Left lobe of liver (tissue), 2 donors: ENCODE results near the gene EFS. TPM values are rescaled to one million over a fixed set of nuclear protein-coding genes. Genes with fewer than 3 reads are reported as not detected.

Experiments used
- ATAC-seq: fragments of 200-7000 bp; cut with Tn5 transposase; one replicate; pipeline ENCODE4 v1.9.1; 2020; ENCODE audit warnings: mild to moderate bottlenecking, moderate library complexity
- DNase-seq: peaks from one replicate; pipeline ENCODE4 v3.0.0-alpha.2; 2020; ENCODE audit warnings: low spot score
- total RNA-seq: library from RNA; stranded (reverse); gene quantifications from one replicate; pipeline ENCODE4 v1.2.1, GENCODE V29; 2021
- donor health status: DM: no; HTN: no; CAD: no; lungs with moderate emphysema.
- donor health status: DM: no; HTN: yes; CAD: no.

Gene EFS, protein sequence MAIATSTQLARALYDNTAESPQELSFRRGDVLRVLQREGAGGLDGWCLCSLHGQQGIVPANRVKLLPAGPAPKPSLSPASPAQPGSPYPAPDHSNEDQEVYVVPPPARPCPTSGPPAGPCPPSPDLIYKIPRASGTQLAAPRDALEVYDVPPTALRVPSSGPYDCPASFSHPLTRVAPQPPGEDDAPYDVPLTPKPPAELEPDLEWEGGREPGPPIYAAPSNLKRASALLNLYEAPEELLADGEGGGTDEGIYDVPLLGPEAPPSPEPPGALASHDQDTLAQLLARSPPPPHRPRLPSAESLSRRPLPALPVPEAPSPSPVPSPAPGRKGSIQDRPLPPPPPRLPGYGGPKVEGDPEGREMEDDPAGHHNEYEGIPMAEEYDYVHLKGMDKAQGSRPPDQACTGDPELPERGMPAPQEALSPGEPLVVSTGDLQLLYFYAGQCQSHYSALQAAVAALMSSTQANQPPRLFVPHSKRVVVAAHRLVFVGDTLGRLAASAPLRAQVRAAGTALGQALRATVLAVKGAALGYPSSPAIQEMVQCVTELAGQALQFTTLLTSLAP
- total RNA-seq = 0.68 TPM

DNA sequence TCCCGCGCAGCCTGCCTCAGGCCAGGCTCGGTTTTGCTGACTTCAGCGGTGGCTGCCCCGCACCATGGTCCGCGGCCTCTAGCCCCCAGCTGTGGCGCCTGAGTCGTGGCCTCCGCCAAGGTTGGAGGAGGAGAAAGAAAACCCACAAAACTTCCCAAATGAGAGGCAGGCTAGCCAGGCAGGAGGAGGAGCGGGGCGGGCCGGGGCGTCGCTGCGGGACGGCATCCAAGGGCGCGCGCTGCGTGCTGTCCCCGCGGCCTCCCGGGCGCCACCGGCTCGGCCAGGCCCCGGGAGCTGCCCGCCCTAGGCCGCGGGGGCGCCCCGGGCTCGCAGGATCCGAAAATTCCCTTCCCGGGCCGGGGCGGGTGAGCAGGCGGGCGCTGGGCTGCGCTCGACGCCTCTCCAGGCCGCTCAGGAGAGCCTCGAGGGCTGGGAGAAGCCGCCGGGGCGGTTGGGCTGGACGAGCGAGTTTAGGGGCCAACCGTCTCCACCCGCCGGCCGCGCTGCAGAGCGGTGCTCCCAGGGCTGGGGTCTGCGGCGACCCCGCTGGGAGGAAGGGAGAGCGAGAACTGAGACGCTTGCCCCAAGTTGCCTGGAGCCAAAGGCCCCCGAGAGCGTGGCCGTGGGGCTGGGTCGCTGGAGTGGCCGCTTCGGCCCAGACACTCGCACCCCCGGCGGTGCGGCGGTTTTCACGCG, at the start of gene EFS:
TSS of gene EFS (minus strand) at position 137 of the 696 bp plus-strand sequence. CDS start 147 bp downstream, outside the sequence.
- DNase-seq (no peak), ATAC-seq (peak; percentile 70)

DNA sequence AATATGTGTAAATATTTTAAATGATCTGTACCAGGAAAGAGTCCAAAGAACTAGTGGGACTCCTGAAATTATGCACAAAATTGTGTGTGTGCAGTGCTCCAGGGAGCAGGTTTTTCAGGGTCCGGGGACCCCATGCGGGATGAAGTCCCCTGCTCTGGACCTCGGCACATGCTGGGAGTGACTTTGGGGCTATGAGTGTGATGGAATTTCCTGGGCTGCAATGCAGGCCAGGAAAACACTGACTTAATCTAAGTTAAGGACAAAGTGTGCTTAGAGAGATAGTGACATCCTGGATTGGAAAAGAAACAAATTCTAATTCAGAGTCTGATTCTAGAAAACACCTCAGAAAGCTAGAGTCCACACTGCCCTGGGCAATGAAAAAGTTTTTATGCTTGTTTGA, 49.3 kb upstream of the EFS start:
- no peak for DNase-seq
- ATAC-seq = peak; percentile 21

DNA sequence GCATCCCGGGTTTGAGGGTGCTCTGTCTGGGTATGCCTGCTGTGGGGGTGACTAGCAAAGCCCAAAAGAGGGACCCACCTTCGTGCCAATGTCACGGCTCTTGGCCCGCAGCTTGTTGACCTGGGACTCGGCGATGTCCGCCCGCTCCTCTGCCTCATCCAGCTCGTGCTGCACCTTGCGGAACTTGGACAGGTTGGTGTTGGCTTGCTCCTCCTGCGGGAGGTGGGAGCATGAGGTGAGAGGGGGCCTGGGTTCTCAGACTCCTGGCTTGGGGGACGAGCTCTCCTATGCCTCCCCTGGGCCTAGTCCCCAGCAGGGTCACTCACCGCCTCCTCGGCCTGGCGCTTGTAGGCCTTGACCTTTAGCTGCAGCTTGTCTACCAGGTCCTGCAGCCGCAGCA, 48.7 kb upstream of the EFS start:
- ATAC-seq (no peak), DNase-seq (no peak)

DNA sequence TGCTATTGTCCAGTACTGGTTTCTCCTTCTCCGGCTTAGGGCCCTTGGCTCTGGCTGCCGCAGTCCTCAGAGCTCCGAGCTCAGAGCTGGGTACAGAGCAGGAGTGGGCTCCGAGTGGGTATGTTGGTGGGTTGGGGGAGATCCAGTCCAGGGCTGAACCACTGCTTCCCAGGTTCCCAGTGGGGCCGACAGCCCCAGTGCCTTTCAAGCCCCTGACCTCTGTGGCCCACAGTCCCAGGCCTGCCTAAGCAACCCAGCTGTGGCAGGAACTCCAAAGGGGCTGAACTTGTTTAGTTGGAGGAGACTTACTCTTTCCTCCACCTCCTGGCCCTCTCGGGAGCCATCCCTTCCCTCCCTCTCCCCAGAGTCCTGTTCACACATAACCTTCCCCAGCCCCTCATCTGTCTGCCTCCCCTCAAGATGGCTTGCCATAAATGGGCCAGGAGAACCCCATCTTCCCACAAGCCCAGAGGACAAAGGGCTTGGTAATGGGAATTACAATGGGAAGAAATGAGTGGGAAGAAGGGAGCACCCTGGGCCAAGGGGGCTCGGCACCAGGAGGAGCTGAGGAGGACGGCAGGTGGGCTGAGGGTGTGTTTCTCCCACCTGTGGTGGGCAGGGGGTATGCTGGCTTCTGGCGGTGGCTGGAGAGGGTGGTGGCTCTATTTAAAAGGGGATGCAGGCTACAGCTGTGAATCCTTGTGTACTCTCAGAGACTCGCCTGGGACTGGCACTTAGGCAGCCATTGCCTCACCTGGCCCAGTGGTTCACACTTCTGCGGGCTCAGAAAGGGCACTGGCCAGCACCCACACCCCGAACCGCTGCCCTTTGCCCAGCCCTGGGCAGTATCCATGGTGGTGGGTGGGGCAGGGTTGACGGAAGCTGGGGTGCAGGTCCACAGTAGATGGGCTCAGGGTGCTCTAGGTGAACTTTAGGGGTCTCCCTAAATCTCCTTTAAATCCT, 46.9 kb upstream of the EFS start:
- DNase-seq (no peak), ATAC-seq (no peak)

DNA sequence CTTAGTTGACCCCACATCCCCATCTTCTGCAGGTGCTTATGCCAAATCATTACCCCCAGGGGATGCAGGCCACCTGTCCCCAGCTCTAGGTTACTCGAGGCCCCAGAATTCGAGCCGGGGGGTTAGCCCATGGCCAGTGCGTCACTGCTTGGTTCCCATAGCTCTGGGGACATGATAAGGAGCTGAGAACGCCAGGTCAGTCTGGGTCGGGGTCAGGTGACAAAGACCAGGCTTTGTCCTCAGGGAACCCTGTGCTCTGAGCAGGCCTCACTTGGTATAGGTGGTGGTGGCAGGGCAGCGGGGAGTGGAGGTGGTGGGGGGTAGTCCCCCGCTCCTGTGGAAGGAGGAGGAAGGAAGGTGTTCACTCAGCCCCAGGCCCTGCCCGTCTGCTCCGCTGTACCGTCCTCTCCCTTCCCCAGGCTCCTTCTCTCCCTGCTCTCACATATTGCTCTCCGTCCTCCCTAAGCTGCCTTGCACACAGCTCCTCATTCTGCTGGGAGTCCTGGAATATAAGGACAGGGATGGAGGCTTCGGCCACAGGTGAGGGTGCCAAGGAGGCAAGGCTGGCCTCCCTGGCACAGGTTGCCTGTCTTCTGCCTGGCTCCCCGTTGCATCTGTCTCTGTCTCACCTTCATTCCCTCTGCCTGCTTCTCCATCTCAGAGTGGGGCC, 45.1 kb upstream of the EFS start:
- ATAC-seq = no peak
- no peak for DNase-seq

DNA sequence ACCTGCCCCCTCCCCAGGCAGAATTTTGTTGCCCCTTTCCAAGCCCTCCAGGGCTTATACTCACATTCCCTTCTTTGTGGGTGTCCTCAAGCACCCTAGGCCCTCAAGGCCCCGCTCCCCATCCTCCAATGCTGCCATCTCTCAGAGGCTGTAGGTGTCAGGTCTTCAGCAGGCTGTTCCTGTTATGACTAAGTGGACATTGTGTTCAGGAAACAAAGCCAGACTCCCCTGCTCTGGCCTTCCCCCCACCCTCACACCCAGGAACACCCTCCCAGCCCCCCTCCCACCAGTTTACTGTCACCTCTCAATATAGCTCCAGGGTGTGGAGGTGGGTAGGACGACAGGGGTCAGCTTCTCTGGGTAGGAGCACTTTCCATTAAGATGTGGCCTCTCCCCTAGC, 44.5 kb upstream of the EFS start:
- DNase-seq (no peak), ATAC-seq (no peak)

DNA sequence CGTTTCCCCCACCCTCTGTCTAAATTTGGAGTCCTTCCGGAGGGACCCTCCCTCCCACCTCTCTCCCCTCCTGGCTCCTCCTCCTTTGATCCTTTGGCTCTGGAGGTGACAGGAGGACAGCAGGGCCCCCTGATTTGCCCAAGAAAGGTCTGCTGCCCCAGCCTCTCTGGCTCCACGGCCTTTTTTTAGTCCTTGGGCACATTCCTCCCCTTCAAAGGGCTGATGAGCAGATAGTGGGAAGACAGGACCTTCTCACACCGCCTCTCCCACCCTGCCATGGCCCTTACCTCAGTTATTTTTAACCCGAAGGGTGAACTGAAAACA, 43.3 kb upstream of the EFS start:
- no peak for ATAC-seq
- no peak for DNase-seq

DNA sequence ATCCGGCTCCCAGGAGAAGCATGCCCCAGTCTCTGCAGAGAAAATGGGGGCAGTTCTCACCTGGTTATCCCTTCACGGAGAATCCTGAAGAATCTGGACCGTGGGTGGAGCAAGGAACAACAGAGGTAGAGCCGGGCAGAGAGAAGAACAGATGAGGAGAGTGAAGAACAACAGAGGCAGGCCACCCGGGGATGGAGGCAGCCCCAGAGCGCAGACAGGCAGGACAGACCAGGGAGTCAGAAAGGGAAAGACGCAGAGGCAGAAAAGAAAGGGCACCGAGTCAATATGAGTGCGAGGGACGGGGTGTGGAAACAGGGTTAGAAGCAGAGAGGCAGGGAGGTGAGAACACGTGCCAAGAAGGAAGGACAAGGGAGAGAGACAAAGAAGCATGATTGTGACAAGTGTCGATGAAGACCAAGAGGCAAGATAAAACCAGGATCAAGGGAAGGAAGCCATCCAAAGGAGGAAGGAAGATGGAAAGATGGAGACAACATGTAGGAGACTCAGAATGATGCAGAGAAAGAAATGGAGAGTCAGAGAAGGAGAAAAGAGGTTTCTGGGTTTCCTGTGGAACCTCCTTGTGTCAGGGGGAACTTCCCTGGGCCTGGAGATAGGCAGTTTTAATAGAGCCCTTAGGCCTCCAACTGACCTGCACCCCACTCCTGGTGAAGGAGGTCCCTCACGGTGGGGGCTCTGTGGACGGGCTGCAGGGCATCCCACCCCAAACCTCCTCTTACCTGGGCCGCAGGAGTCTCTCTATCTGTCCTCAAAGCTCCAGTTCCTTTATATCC, 42.7 kb upstream of the EFS start, which contains the start of gene MYH6:
TSS of gene MYH6 (minus strand) at position 758 of the 791 bp plus-strand sequence. CDS start 1,050 bp downstream, outside the sequence.
- DNase-seq (no peak), ATAC-seq (no peak)

DNA sequence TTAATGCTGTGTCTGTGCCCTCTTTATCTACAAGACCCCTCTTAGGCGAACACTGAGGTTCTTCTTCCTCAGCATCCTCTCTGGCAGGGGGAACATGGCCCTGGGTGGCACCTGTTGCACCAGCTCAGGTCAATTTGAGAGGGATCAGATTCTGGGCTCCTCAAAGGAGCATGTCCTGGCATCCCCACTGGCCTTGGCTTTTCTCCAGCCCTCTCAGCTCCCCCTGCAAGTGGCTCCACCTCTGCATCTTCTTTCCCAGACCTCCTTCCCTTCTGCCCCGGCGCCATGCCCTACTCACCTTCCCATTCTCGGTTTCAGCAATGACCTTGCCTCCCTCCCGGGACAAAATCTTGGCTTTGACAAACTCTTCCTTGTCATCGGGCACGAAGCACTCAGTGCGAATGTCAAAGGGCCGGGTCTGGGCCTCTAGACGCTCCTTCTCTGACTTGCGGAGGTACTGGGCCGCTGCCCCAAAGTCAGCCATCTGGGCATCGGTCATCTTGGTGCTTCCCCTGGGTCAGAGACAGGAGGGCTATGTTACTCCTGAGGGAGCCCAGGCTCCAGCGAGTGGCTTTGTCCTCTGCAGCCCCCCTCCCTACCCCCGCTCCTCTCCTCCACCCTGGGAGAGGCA, 41.9 kb upstream of the EFS start:
- ATAC-seq (no peak), DNase-seq (no peak)

DNA sequence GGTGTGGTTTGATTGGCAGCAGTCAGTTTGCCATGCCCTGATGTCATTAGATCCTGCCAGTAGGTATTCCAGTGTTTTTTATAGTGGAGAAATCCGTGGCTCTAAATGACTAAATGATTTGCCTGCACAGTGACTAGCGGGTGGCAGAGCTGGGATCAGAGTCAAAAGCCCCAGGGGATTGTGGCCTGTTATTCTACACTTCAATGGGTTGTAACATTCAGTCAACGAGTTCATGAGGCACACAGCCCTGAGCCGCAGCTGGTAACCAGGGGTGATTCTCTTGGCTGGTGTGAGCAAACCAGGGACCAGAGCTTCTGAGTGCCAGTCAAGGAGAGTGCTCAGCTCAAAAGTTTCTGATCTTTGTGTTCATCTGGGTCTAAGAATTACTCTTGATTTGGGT, 41.3 kb upstream of the EFS start:
- DNase-seq (no peak), ATAC-seq (no peak)

DNA sequence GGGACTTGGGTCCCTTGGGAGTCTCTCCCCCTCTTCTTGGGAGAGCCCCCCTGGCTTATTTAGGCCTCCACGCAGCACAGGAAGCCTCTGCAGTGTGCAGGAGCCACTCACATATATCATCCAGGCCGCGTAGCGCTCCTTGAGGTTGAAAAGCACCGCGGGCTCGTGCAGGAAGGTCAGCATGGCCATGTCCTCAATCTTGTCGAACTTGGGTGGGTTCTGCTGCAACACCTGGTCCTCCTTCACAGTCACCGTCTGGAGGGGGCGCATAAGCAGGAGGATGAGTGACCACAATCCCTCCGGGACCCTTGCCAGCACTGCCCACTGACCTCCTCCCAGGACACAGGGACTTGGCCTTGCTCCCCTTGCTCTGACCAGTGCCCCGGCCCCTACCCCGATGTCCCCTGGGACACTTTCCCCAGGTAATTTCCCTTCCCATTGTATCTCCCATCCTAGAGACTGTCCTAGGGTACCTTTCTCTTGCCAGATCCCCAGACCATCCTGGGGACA, 40.6 kb upstream of the EFS start:
- DNase-seq (no peak), ATAC-seq (no peak)

DNA sequence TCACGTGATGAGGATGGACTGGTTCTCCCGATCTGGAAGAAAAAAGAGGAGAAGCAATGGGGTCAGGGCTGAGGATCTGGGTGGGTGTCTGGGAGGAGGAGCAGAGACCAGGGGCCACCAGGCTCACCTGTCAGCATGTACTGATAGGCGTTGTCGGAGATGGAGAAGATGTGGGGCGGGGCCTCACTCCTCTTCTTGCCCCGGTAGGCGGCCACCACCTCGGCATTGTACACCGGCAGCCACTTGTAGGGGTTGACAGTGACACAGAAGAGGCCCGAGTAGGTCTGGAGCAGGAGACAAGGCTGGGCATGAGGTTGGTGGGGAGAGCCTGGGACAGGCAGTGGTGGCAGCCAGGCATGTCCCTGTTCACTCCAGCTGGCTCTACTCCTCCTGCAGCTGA, 40.1 kb upstream of the EFS start:
- DNase-seq (no peak), ATAC-seq (no peak)

DNA sequence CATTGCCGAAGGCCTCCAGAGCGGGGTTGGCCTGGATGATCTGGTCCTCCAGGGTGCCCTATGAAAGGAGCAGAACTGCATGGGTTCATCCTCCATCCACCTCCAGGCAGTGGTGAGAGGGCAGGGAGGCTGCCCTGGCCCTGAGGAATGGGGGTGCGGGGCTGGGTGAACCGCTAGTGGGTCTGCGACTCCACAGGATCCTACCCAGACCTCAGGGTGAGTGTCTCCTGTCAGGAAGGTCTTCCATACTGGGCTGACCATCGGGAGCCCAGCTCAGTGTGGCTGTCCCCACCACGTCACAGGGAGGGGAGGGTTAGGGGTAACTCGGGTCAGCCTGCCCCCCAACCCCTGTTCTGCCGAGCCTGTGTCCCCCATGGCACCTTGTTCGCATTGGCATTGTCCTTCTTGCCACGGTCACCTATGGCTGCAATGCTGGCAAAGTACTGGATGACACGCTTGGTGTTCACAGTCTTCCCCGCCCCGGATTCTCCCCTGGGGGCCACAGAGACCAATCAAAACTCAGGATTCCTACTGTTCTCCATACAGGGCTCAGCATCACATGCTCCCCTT, 39.4 kb upstream of the EFS start:
- no peak for ATAC-seq

DNA sequence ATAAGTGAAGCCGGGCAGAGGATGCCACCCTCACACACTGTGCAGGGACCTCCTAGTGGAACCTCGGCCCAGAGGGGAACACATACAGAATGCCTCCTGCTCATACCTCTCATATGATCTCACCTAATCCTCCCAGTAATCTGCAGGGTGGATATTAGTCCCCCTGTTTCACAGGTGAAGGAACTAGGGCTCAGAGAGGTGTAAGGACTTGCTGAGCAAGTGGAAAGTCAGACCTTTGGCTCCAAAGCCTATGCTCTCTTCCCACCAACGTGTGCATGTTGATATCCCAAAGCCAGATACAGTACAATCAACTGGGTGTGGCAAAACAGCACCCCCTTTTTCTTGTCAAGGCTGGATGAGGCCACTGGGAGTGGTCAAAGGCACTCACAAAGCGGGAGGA, 38.9 kb upstream of the EFS start:
- ATAC-seq (no peak), DNase-seq (no peak)

More for the DNA sequence above, 39.4 kb upstream of the EFS start:
- no peak for DNase-seq

DNA sequence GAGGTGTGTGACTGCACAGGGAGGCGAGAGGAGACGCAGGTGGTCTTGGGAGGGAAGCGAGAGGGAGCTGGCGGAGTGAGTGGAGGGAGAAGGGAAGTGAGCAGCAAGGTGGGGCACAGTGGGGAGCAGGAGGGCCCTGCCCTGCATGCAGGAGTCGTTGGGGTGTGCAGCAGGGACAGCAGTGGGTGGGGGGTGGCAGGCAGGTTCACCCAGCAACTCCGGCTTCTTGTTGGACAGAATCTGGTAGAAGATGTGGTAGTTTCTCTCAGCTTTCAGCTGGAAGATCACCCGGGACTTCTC, 38.1 kb upstream of the EFS start:
- no peak for ATAC-seq
- no peak for DNase-seq

DNA sequence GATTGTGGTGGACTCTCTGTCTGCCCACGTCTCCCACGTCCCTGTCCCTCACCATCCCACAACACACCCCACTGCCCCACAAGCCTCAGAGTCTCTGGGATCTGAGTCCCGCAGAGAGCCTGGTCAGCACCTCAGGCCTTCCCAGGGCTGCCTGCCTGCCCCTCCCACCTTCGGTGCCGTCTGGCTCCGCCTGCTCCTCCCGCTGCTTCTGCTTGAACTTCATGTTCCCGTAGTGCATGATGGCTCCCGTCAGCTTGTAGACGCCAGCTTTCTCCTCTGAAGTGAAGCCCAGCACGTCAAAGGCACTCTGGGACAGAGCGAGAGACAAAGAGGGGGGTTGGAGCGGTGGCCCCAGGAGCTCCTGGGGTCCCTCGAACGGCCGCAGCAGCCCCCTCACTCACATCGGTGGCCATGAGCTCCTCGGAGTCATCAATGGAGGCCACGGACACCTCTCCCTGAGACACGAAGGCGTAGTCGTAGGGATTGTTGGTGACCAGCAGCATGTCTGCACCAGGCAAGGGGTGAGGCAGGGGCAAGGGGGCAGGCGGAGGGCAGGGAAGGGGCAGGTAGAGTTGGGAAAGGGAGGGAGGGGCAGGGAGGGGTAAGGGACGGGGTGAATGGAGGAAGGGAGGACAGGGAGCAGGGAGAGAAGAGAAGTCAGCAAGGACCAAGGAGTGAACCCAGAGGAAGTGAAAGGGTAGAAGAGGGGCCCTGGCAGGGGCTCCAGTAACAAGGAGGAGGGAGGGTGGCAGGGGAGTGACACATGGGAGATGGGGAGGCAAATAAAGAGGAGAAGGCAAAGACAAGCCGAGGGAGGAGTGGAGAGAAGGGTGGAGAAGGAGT, 37.5 kb upstream of the EFS start:
- ATAC-seq = no peak
- no peak for DNase-seq

DNA sequence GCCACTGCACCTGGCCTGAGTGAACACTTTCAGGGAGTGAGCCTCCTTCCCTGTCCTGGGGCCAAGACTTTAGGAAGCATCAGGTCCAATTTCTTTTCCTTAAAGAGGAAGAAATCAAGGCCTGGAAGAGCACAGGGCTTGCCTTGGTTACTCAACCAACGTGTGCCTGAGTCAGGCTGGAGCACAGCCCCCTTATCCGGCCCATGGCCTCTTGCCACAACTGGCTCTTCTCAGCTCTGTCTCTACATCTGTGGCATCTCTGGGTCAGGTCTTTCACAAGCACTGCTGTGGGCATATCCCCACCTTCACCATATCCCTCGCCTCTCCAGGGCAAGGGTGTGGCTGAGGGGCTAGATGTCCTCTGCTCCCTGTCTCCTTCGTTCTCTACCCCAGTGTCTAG, 36.3 kb upstream of the EFS start:
- DNase-seq (no peak), ATAC-seq (no peak)
